ENCODE data around the gene FRS3.

FRS3 gene

GRCh38 chr6:41741625-41742490, 37.8 kb downstream of the FRS3 start:
- DNase-seq: no peak

DNA sequence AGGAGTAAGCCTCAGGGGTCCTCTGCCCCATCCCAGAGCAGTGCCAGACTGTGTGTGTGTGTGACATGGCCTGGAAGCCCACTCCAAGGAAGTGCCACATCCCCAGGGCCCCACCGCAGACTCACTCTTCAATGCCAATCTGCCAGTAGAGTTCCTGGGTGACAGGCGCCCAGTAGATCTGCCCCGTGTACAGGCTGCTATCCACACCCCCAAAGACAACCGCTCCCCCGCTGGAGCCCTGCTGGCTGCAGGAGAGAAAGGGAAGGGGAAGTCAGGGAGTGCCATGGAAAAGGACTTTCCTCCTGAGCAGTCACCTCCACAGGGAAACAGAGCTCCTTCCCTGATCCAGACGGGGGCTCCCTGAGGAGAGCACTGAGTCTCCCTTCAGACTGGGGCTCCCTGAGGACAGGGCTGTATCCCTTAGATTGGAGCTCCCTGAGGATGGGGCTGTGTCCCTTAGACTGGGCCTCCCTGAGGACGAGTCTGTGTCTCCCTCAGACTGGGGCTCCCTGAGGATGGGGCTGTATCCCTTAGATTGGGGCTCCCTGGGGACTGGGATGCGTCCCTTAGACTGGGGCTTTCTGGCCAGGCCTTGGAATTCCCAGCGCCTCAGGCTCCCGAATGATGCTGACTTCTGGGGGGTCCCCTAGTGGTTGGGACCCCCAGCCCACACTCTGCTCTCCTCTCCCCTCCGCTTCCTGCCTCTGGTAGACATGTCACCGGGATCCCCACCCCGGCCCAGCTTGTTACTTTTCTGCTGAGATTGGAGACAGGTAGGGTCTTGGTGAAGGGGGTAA, 39.1 kb downstream of the FRS3 start:
- no peak for DNase-seq

DNA sequence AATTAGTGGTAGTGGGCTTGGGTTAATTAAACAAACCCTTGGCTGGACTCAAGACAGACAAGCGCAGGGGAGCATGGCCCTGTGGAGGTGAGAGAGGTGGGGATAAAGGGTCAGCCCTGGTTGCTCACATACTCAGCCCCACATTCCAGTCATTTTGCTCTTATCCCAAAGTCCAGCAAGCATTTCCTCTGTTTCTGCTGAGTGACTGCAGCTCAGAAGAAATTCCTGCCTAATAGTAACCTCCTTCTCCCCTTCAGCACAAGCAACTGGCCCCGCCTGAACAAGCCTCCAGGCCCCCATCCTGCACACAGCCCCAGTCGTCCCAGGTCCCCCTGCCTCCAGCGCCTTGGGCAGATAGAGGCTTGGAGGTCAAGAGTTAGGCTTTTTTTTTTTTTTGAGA, 40.7 kb downstream of the FRS3 start:
- no peak for DNase-seq

GRCh38 chr6:41737591-41738130, 42.0 kb downstream of the FRS3 start:
- DNase-seq: no peak

GRCh38 chr6:41736800-41737555, 42.7 kb downstream of the FRS3 start:
- no peak for DNase-seq

DNA sequence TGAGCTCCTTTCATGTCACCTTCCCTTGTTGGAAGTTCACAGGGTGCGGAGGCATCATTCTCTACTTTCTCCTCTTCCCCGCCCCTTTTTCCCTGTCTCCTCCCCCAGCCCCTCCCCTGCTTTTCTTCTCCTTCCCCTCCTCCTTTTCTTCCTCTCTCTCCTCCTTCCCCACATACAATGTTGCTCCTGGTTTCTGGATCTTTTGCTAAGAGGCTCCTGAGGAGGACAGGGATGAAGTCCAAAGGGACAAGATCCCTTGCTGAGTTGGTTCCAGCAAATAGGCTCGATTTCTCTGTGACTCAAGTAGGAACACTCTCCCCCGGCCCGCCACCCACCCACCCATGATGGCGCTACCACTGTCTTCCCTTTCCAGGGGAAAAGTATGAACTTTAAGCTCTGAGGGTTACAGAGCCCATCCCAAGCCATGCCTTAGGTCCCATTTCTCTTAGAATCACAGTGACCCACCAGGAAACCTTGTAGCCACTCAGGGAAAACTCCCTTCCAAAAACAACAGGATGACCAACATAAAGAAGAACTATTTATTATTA, 43.4 kb downstream of the FRS3 start:
- DNase-seq: no peak

DNA sequence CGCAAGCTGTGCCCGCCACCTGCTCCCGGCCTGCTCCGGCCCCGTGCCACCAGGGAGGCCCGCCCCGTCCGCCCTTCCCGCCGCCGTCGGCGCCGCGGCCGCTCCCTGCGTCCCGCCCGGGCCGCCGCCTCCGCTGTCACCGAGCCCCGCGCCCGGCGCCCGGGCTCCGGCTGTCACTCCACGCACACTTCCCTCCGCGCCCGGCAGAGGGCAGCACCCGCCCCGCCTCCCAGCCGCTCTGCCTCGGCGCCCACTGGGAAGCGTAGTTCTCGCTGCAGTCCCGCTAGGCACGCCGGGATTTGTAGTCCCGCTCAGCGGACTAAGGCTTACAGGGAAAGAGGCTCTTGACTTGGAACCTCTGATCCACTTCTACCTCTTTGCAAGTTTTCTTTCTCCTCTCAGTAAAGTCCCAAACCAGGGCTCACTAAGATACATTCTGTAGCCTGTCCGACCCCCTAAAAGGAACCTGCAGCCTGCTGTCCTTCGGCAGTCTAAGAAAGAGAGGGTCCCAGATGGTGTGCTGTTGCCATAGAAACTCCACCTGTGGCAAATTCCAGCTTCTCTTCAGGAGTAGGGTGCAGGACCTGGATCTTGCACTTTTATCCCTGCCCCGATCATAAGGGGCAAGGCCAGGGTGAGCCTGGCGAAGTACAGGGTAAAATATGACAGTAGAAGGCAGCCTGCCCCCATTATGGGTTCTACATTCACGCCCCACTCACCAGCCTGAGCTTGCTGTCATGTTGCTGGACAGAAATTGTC, 44.1 kb downstream of the FRS3 start, which contains the start of gene TFEB:
TFEB (minus strand) TSS at position 182 of the 759 bp plus-strand sequence. CDS start 44,395 bp downstream, outside the sequence.
- peak; percentile 83 for DNase-seq

GRCh38 chr6:41734666-41735426, 44.9 kb downstream of the FRS3 start:
- DNase-seq: peak; percentile 68

DNA sequence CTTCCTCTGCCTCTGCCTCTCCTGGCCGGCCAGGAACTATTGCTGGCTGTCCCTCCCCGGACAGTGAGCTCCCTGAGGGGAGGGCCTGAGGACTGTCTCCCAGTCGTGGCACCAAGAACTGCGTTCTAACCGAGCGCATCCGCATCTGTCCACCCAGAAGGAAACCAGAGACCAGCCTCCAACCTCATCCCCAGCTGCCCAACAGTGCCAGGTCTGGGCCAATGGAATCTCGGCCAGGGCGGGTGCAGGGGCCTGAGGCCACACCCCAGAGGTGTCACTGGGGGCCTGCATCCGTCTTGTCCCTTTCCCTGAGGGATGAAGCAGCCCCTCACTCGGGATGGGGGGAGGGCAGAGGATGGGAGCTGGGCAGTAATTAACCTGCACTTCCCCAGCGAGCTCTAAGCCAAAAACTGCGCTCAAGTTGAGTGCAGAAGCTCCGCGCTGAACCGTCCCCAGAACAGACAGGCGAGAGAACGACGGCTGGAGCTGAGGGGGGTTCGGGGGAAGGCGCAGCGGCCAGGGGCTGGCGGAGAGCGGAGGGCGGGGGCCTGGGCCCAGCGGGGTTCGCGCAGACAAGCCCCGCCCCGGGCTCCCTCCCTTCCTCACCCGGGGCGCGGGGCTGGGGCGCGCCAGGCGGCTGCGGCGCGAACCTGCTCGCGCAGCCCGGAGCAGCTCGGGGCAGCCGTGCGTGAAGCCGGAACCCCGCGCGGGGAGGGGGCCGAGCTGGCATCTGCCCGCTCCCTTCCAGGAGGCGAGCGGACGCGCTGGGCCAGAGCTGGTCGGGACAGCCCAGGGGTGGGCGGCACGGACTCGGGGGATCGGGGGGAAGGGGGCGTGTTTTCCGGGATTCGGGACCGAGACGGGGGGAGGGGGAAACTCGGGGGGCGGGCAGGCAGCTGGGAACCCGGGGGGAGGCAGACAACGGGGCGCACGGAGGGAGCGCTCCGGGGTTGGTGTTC, 45.7 kb downstream of the FRS3 start:
- peak; percentile 67 for DNase-seq

- DNase-seq: no peak
Observed at GRCh38 chr6:41733360-41733706, 46.4 kb downstream of the FRS3 start.

- no peak for DNase-seq
Observed at GRCh38 chr6:41732591-41733359, 46.9 kb downstream of the FRS3 start.

DNA sequence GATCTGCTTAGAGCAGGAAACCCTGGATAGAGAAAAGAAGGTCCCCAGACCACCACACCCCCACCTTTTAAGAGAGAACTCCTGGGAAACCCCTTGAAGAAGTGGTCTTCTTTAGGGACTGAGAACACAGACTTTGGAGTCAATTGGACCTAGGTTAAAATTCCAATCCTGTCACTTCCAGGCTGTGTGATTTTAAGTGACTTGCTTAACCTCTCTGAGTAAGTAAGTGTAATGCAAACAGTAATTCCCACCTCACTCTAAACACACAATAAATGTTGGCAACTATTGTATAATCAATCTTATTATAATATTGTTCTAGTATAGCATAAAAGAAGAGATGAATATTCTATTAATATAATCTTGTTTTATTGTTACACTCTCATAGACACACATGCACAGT, 47.6 kb downstream of the FRS3 start:
- no peak for DNase-seq

- DNase-seq: no peak
Observed at GRCh38 chr6:41731561-41732086, 48.1 kb downstream of the FRS3 start.

- DNase-seq: no peak
Observed at GRCh38 chr6:41730531-41731436, 48.9 kb downstream of the FRS3 start.

DNA sequence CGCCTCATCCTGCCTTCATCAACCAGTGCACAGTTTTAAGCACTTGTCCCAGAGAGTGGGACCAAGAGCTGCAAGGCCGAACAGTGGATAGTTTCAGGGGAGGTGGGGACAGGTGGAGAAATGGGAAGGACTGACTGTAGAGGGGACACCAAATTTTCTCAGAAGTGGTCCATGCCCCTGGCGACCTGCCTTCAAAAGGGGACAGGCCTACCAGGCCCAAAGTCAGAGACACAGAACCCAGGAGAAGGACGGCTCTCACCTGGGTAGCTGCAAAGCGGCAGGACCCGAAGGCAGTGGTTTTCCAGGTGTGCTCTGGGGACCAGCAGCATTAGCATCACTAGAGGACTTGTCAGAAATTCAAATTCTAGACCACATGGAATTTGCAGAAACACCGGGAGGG, 50.1 kb downstream of the FRS3 start:
- DNase-seq: no peak

- no peak for DNase-seq
Observed at GRCh38 chr6:41728954-41729353, 50.7 kb downstream of the FRS3 start.

DNA sequence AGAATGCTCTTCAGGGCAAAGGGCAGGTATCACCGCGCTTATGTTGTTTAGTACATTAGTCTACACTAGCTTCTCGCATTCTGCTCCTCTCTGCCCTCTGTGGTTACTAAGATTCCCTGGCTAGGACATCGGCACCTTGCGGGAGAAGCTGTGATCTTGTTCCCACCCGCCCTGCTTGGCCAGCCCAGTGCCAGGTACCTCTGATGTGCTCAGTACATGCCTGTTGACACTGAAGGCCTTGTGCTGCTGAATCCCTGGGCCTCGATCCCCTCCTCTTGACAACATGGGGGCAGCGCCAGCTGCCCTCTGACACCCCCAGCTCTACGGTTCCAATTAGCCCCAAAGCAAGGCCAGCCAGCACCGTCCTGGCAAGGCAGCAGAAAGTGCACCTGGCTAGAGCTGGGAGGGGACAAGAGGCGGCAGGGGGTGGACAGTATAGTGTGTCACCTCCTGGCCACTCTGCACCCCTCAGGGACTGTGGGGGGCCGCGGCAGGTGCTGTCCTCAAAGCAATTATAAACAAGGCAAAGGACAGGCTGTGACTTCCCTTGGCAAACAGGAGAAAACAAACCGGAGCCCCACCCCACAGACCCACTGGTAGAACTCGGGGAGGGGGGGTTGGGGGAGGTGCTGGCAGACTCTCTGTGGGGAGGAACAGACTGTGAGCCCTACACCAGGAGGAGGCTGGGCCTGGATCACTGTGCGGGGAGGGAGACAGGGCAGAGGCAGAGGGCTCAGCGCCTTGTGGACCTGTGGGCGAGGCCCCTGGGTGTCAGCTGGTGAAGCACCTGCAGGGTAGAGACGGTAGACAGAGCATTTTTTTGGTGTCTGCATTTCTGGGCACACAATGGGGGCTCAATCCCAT, 51.4 kb downstream of the FRS3 start:
- no peak for DNase-seq

Measured in GDM1 (cell line).